GM18907 (cell line): Measurements from ENCODE around the gene WDFY4.

ENCODE experiments used
- ATAC-seq: cut with Tn5 transposase; IDR thresholded peaks from one replicate; pipeline ENCODE4 v1.9.1; 2021; ENCODE audit warnings: mild to moderate bottlenecking, moderate library complexity; ENCODE audit not compliant: unreplicated experiment

The WDFY4 gene

DNA sequence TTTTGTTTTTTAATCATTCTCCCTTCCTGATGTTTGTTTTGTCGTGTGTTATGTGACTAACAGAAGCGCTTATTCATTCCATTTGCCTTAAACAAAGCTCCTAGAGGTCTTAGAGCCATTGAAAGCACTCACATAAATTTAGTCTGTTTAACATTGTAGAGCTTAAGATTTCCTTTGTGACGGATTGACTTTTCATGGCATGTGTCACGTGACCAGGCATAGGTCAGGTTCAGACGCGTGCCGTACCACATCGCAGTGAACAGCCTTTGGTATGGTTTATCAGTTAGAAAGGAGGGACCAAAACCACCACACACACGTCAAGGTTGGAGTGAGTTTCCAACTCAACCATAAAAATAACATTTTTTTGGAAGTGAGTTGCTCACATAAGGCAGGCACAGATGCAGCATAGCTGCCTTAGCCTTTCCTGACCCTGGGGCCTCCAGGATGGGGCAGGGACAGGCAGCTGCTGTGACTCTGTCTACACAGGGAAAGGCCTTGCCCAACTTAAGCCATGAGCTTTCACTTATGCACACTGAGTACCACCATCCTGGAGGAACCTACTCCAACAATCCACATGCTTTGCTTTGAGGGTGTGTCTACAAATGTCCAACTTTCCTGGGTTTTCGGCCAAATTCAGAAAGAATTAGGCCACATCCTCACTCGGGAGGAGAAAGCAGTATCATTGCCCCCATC is 55.5 kb downstream of the WDFY4 start:
- ATAC-seq, result no peak

DNA sequence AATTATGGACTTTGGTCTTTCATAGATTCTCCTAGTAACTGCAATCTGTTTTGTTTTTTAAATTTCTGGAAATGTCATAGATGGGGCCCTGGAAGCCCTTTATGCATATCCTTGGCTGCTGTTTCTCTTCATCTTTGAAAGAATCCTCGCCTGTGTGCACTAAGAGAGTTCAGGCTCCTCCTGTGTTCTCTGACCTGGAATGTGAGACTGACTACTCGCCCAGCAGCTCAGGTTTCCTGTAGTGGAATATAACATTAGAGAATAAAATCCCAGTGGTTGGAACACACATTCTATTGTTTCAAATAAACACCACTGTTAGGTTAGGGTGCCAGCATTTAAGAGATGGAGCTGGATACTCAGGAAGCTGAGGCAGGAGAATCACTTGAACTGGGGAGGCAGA is 56.3 kb downstream of the WDFY4 start:
- ATAC-seq, result no peak

DNA sequence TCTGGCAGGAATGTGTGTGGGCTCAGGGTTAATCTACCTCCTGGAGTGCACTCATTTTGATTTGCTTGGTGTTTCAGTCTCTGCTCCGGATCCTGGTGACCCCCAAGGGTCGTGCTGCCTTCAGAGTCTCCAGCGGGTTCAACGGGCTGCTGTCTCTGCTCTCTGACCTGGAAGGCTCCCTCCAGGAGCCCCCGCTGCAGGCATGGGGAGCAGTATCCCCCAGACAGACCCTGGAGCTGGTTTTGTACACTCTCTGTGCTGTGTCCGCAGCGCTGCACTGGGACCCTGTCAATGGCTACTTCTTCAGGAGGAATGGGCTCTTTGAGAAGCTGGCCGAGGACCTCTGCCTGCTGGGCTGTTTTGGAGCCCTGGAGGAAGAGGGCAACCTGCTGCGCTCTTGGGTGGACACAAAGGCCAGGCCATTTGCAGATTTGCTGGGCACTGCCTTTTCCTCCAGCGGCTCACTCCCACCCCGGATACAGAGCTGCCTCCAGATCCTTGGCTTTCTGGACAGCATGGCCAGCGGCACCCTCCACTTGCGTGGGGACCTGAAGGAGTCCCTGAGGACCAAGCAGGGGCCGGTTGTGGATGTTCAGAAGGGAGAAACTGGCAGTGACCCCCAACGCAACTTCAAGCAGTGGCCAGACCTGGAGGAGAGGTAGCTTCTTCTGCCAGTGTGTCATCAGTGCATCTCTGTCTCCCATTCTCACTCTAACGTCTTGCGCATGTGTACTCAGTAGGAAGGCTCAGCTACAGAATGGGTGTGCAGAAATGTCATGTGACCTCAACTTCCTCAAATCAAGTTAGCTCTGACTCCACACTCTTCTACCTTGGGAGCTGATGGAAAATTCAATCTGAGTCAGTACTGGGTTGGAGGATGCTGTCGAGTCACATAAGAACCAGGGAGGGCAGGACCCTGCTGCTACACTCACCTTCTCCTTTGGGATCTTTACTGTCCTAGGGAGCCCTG is 58.5 kb downstream of the WDFY4 start:
- ATAC-seq, result no peak

DNA sequence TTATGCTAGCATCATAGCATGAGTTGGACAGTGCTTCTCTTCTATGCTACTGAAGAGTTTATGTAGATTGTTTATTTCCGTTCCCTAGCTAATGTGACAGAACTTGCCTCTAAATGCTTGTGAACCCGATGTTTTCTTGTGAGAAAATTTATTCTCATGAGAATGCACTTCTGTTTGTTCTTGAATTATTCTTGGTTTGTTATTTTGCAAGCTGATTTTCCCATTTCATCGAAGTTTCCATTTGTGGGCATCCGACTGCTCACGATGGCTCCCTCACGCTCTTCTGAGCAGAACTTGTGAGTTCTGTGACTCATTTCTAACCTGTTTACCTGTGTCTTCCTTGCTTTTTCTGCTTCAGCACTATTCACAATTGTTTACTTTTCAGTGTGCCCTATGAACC is 59.9 kb downstream of the WDFY4 start:
- no peak for ATAC-seq

DNA sequence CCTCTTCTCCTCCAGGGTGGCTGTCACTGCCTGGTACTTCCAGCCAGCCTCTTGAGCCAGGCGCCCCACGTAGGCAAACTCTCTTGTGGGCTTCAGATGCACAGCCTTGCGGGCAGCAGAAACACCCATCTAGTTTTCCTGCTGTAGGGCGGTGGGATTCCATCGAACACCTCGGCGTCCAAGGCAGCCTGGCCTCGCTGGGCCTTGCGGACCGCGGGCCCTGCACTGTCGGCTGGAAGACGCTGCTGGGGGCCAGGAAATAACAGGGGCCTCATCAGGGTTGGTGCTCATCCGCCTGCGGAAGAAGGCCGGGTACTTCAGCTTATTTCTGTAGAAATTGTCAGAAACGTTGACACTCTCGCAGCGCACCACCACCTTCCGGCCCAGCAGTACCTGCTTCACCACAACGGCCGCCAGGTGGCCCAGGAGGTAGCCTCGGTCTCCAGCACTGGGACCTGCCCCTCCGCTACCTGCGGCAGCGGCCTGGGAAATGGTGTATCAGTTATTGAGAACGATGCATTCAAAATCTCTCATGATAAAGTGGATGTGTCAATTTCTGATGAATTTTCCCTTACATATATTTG is 61.1 kb downstream of the WDFY4 start:
- no peak for ATAC-seq

DNA sequence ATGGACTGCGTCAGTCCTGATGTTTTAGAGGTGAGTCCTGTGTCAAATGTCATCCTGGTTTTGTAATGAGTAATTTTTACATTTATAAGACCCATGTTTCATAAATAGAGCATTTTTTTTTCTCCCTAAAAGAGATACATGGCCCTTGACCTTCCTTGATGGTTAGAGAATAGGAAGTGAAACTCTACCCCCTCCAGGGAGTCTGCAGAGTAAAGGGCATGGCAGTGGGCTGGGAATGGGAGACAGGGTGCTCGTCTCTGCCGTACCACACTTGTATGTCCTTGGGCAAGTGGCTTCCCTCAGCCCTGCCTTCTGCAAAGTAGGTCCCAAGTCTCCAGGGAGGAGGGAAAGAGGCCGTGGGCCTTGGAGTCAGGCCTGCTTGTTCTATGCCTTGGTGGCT is 63.9 kb downstream of the WDFY4 start:
- ATAC-seq, result no peak

DNA sequence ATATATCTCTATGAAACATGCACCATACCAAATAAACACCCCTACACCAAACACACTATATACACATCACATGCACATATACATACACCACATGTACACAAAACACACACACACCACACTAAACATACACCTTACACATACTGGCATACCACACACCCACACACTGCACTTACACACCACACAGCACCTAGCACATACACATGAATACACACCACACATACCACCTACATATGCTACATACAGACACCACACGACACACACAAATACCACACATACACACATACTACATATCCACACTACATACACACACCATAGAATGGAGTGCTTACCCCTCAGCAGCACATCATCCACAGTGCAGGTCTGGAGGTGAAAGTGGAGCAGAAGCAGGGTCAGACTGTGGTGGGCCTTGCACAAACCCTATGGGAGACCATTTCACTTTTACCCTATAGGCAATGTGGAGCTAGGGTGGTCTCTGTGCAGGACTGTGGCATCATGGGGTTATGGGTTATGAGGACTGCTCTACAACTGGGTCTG is 64.6 kb downstream of the WDFY4 start:
- no peak for ATAC-seq

DNA sequence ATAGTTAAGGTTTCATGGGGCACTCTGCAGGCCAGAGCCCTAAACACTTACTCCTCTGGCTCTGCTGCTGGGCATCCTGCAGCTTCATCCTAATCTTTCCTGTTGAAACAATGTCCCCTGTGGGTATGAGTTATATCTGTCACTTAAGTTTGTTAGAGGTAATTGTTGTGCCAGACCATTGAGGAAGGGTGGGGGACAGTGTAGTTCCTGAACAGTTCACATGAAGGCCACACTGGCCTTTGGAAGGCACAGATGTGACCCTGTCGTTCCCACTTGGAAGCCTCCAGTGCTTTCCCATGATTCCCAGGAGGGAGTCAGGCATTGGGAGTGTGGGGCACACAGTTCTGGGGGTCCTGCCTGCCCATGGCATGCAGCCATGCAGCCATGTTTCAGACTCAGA is 65.3 kb downstream of the WDFY4 start:
- ATAC-seq, result no peak

DNA sequence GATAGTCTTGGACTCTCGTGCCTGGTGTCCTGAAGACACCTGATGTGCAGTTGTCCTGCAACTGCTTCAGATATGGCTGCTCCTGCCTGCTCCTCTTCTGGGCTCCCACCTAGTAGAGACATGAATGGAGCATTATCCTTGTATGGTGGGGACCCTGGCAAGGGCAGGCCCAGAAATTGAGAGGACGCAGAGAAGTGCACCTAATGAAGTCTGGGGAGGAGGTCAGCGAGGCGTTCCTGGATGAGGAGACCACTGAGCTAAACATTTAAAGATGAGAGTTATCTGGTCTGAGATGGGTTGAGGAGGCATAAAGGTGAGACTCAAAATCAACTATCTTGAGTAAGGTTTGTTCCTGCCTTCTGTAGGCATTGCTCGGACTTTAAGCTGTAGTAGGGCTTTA is 66.3 kb downstream of the WDFY4 start:
- no peak for ATAC-seq

DNA sequence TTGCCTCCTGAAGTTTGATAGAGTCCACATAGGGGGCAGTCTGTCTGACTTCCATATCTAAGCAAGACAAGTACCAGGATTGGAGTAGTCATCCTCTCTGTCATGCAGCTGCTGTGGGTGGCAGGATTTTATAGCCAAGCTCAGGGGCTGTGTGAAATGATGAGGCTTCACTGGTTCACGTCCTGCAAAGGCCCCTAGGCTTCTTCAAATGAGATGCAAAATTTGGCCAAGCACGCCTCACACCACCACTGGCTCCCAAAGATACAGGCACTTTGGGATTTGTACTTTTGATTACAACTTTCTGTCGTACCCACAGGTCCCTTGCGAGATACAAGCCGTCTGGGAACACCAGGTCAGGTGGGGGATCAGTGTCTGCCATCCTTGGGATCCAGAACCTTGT is 67.1 kb downstream of the WDFY4 start:
- ATAC-seq, result no peak

DNA sequence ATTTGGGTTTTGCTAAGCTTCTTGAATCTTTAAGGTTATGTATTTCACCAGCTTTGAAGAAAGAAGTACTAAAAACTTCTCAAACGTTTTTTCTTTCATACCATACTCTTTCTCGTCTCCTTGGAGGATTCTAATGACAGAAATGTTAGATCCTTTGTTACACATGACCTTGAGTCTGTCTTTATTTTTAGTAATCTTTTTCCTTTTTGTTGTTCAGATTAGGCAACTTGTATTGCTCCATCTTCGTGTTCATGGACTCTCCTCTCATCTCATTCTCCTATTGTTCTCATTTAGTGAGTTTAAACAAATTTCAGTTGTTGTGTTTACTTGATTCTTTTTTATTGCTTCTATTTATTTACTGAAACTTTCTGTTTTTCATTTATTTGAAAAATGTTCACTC is 73.7 kb downstream of the WDFY4 start:
- ATAC-seq, result no peak

DNA sequence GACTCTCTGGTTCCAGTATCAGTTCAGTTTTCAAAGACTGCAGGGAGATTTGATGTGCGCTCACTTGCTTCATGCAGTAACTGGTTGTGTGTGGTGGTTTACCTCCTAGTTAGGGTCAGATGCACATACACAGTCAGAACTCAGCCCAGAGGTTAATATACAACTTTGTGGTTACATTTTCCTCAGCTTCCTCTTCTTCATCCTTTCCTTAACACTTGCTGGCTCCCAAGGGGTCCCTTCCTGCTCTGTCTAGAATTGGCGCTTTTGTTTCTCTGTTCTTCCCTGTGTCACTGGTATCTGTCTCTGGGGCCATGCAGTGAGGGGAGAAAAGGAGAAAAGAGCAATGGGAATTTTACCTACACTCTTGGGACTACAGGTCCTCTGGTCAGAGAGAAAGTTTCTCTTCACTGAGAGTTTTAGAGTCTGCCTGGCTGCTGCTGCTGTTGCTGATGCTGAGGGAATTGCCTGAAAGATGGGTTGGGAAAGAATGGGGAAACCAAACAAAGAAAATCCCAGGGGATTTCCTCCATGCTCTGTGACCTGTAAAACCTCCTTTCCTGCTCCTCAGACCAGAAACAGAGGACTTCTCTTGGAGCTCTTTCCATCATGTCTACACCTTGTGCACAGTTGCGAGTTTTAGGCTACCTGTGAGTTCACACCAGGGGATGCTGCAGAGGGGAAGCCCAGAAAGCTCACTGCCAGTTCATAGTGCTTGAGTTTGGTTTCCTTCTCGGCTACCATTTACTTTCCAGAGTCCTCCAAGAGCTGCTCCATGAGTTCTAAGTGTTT is 74.6 kb downstream of the WDFY4 start:
- peak; percentile 88 for ATAC-seq

DNA sequence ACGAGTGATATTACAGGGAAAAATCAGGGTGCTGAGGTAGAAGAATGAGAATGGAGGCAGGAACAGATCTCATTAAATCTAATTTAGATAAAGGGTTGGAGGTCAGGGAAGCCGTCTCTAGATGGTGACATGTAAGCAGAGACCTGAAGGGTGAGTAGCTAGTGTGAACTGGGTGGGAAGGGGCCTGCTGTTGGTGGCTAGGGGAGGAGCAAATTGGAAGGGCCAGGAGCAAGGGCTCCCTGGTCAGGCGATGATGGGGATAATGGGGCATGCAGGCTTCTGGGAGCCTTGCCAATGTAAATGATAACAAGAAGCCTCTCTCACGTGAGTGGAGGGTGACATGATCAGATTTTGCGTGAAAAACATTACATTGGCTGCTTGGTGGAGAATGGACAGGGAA is 76.3 kb downstream of the WDFY4 start:
- ATAC-seq, result no peak

DNA sequence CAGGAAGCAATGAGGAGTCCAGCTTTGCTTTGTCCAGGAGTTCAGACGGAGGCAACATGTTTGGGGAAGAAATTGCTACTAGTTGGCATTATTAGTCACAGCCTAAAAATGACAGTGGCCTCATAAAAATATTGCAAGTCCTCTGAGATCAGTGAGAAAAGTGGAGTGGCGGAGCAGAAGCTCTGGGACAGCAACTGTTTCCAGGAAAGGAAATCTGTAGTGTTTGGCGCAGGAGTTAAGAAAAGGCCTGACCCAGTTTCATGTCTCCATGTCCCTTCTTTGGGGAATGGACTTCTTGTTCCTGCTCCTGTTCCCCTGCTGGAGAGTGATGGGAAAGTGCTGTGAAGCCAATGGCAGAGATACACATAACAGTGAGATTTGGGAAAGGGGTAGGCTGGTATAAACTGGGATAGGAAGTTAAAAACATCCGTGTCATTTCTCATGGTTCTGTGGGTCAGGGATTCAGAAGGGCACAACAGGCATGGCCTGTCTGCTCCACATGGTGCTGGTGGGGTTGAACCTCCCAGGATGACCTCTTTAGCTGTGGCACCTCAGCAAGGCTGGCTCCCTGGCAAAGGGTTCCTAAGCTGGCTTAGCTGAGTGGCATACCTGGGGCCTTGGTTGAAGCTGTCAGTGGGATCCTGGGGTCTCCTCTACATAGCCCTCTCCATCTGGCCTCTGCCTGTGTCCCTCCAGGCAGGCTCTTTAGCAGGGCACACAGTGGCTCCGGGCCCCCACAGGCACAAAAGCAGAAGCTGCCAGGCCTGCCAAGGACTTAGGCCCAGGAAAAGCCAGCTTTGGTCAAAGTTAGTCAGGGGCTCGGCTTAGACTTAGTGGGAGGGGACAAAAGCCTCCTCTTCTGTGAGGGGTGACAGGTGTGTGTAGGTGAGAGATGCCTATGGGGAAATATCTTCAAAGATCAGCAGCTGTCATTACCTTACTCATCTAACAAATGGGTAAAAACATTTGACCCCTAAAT is 77.7 kb downstream of the WDFY4 start:
- no peak for ATAC-seq

DNA sequence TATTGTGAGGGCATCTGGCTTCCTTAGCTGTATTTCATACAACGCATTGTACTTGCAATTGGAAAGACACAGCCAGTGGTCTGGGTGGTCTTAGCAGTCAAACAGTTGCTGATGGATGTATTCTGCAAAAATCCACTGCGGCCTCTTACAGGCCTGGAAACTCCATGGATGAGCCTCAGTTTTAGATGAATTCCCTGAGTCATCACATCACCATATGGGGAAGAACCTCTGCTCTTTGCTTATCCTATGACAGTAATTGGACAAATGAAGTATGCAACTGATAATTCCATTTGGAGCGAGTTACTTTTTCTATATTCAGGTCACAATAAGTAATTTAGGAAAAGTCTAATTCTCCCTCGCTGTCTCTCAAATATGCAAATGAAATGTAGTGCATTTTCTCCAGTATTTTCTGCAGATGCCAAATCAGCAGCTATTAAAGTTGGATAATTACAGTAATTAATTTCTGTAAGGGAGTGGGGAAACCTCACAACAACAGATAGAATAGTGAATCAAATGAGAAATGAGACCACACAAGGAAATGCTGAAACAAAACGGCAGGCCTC is 78.8 kb downstream of the WDFY4 start:
- ATAC-seq, result no peak

DNA sequence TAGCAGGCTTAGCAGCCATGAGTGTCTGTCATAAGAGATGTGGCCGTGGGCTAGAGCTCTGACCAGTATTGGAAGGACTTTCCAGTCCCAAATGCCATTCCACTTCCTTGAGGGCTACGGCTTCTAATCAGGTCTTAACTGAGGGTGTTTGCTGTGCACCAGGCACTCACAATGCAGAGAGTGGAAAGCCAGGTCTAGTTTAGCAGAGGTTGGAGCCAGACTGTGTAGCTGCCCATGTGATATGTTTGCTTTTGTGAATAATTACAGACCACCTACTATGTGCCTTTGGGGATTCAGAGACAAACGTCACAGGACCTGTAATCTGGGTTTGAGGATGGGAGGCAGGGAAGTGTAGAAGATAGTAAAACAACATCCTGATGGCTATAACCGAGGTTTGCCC is 79.8 kb downstream of the WDFY4 start:
- ATAC-seq, result no peak

DNA sequence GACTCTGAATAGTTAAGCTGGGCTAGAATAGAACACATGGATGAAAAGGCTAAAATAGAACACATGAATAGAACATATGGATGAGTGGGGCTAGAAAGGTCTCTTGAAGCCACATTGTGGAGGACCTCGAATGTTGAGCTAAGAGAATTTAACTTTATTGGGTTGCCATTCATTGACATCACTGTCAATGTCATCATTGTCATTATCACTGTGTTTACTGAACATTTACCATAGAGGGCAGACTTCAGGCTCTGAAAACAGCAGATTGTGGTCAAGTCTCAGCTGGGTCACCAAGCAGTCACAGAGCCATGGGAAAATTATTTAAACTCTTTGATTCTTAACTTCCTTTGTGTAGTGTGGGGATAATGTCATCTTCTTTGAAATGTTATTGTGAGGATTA is 80.4 kb downstream of the WDFY4 start:
- peak; percentile 55 for ATAC-seq

DNA sequence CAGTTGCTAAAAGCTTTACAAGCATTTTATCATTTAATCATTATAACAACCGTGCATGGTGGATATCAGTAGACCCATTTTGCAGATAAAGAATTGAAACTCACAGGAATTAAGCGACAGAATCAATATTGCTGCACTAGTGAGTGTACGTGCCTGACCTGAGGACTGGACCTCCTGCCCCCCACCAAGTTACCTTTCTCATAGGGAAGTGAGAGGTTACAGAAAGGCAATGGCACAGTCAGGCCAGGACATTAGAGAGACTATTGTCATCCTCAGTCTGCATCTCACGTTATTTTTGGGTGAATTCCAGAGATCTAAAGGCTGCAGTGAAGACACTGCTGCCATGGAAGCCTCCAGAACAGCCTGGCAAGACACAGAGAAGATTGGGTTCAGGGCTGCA is 80.9 kb downstream of the WDFY4 start:
- no peak for ATAC-seq

DNA sequence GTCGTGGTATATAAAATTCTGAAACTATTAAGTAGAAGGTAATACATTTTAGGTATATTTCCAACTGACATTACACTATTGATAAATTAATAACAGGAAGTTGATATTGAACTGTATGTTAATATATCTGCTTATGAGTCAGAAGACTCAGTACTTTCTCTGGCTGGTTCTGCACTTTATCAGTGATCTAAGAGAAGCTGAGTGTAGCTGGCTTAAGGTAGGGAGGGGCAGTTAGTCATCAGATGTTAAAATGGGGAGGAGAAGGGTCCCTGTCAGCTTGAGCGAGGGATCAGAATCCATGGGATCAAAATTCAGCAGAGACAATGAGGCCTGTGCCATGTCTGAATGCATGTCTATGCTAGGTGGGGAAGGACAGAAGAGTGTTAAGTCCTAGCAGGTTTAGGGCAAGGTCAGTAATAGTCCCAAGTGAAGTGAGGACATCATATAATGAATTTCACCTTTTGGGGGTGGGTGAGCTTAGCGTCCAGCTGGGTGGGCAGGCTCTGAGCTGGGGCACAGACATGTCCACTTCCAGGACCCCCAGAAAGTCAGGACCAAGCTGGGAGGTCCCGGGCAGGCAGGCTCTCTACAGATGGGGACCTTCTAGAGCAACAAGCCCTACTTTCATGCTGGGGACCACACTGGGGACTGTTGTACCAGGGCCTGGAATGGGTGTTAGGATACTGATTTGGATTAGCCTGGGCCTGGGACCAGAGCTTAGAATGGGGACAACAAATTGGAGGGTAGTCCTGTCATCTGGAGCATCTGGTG is 82.9 kb downstream of the WDFY4 start:
- ATAC-seq, result no peak
